D341Med (cell line): Measurements from ENCODE around the gene PNPLA8.
"Not testable (repeated sequence)": the region's sequence is repeated elsewhere in the genome, so short reads cannot be mapped to it uniquely, and the experiment has no call there.

Experiments used
- DNase-seq: peaks from one replicate; pipeline ENCODE4 v3.0.0; 2012; ENCODE audit warnings: low spot score

Gene PNPLA8

DNA sequence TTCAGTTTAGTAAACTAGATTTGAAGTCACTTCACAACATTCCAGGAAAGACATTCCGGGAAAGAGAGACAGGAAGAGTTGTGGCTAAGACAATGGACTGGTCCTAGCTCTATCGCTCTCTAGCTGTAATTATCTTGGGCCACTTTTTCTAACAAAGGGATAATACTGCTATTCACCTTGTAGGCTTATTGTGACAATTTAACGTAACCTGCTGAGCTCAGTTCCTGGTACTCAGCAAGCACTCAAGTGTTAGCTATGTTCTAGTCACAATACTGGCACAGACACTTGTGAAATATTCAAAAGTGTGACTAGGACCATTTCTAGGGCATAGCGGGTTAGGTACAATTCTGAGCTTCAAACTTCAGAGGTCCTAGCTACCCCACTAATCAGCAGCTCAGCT lies 57.7 kb downstream of the PNPLA8 start:
- no peak for DNase-seq

DNA sequence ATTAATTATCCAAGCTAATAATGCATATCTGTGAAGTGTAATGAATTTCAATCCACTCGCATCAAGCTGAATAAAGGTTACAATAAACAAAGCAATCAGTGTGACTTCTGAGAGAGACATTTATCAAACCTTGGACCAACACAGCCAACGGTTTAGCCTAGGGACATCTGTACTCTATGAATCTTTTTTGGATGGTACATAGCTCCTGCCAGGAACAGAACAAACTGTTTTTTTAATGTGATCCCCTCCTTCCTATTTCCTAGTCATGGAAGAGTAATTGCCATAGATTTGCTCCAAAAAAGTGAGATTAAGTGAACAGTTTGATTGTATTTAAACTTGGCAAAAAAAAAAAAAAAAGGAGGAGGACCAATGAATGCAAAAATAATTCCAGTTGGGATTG lies 58.5 kb downstream of the PNPLA8 start:
- DNase-seq = no peak

DNA sequence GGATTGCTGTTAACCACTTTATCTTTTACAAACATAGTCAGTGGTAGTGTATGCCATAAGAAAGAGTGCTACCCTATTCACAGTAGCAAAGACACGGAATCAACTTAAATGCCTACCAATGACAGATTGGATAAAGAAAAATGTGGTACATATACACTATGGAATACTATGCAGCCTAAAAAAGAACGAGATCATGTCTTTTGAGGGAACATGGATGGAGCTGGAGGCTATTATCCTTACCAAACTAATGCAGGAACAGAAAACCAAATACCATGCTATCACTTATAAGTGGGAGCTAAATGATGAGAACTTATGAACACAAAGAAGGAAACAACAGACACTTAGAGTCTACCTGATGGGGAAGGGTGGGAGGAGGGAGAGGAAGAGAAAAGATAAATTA lies 59.6 kb downstream of the PNPLA8 start:
- DNase-seq = not testable (repeated sequence)

DNA sequence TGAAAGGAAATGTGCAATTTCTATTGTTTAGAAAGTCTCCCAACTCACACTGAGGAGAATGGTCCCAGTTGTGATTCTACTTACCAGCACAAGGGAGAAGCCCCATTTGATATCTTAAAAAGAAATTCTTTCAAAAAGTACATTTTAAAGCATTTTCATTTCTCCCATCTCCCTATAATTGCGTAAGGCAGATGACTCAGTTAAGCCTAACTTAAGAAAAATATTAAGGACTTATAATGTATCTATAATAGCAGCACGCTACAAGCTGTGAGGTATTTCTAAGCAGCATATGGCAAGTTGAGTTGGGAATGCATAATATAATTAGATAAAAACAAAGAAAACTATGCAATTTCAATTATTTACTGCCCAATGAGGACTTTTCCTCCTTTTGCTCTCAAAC lies 61.2 kb downstream of the PNPLA8 start:
- no peak for DNase-seq

DNA sequence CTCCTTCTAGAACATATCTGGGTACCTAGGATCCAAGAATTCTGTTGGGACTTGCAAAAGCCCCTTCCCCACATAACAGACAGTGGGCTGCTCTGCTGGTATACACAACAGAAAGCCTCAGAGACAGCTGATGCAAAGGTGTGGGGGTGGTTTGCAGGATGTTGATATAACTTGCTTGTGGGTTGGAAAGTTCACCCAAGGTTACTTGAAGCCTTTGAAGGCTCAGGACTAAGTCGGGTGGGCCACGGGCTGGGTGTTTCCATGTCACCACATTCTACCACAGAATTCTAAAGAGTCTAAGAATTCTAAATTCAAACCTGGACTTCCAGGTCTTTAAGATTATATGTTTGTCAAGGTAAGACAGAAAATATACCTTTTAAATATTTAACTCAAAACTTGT lies 62.3 kb downstream of the PNPLA8 start:
- no peak for DNase-seq

DNA sequence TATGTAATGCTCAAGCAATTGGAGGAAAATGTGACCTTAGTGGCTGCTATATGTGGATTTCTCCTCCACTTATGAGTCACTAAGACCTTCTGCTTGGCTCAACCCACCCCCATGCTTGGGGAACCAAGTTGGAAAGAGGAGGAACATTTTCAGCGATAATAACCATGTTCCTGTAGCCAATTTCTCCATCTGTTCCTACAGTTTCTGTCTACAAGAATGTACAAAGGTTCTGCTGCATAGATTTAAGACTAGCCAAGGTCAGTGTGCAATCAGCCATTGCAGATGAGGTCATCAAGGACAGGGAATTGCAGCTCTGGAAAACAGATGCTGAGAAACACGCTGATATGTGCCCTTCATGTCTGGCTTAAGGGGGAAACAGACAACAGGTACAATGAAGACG lies 64.1 kb downstream of the PNPLA8 start:
- no peak for DNase-seq

DNA sequence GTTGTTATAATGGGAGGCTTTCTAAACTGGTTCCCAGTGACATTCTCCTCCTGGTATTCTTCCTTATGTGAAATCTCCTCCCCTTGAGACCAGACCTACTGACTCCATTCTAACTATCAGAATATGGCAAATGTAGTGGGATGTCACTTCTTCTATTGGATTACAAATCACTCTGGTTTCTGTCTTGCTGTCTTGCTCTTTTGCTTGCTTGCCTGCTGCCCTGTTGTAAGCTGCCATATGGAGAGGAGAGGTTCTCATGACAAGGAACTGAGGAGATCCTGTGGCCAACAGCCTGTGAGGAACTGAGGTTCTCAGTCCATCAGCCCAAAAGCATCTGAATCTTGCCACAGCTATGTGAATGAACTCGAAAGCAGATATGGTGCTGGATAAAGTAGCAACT lies 65.0 kb downstream of the PNPLA8 start:
- no peak for DNase-seq

DNA sequence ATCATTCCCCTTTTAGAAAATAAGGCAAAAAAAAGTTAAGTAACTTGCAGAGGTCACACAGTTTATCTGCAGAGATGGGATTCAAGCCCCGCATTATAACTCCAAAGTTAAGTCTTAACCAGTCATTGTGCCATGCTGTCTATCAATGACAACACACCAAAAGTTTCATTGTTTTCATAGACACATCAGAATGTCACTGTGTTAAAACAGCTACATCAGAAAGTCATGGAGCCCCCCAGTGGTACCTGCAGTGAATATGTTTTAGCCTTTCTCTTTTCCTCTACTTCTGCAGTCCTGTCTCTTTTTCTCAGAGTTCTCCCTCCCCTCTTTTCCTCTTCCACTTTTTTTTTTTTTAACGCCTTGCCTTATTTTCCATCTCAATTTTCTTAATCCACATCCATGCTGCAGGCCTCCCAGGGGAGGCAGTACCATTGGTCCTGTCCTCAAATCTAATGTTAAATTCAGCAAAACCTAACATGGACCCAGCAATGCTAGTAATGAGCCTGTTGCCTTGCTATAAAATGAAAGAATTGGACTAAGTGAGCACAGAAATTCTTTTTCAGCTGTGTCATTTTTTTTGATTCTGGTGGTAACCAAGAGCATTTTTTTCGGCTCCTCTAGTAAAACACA lies 65.9 kb downstream of the PNPLA8 start:
- DNase-seq = peak; percentile 50

DNA sequence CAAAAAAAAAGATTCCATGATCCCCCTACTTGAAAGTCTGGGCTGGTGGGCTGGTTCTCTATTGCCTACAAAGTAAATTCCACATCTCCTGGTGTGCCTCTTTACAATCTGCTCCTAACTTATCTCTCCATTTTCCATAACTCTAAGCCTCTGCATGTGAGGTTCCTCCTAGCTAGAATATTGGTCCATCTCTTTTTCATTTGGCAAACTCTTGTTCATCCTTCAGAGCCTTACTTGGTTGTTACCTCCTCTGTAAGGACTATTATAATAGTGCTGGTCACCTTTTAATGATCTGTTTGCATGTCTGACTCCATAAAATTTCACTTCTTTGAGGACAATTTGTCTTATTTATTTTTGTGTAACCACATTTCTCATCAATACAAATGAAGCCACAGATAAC lies 68.1 kb downstream of the PNPLA8 start:
- no peak for DNase-seq

DNA sequence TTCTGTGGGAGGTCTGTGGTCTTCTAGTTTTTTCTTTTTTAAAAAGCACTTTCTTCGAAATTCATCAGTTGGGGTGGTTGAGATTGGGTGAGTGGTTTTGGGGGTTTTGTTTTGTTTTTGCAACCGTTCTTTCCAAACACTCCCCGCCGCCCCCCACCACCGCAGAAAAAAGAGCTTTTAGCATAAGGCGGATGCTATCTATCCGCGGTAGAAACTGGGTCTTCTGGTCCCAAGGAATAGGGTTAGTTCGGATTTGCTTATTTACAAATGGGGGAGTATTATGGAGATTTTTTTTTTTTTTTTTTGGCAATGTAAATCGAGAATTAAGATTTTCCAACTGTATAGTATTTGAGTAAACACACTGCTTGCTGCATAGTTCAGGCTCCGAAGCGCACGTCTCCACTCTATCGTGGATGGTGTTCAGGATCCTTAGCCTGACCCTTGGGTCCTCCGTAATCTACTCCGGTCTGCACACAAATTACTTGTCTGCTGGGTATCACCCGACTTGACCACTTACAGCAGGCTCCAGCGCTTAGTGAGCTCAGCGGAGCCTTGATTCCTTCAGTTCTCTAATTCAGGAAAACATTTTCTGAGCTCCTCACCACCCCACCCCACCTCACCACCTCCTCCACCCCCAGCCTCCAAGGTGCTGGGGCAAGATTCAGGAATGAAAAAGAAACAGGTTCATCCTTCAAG lies 68.9 kb downstream of the PNPLA8 start:
- DNase-seq = no peak

DNA sequence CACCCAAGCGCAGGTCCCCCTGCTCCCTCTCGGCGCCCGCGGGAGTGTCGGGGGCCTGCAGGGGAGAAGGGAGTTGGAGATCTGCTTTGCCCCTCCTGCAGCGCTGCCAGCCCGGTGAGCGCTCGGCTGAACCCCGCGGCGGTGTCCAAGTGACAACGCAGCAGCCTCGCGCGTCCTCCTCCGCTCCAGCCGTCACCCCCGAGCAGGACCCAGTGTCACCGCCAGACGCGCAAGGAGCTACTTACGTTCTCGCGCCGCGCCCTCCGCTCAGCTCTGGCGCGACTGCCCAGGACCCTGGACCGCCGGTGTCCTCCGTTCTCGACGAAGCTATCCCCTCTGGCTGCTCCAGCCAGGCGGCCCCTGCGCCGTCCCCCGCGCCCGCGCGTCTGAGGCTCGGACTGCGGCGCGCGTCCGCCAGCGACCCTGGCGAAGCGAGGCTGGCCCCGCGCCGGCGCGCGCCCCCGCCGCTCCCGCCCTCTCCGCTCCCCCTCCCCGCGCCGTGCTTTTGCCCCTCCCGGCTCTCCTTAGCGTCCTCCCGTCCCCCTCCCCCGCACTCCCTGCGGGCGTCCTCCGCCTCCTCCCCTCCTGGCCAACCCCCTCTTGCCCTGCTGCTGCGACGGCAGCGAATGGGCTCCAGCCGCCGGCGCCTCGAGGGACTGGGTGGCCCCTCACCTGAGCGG lies 69.8 kb downstream of the PNPLA8 start, which contains the start of gene NRCAM:
TSS of gene NRCAM (minus strand) at position 439 of the 680 bp plus-strand sequence. CDS start 216,372 bp downstream, outside the sequence.
- DNase-seq = peak; percentile 95

DNA sequence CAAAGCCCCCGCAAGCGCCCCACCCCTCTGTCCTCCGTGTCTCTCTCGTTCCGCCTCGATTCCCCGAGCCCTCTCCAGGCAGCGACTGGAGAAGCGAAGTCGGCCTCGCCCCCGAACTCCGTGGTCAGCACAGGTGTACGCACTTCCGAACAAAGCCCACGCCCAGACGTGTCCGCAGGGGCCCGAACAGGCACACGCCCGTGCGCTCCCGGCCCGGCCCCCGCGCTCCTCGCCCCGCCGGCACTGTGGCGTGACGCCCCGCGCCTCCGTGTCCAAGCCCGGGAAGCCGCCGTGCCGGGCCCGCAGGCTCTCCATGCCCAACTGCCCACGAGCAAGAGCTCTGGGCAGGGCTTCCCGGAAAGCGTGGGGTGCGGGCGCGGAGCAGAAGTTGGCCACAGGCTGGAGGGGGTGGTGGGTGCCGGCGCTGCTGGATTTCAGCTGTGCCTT lies 70.4 kb downstream of the PNPLA8 start:
- peak; percentile 64 for DNase-seq

DNA sequence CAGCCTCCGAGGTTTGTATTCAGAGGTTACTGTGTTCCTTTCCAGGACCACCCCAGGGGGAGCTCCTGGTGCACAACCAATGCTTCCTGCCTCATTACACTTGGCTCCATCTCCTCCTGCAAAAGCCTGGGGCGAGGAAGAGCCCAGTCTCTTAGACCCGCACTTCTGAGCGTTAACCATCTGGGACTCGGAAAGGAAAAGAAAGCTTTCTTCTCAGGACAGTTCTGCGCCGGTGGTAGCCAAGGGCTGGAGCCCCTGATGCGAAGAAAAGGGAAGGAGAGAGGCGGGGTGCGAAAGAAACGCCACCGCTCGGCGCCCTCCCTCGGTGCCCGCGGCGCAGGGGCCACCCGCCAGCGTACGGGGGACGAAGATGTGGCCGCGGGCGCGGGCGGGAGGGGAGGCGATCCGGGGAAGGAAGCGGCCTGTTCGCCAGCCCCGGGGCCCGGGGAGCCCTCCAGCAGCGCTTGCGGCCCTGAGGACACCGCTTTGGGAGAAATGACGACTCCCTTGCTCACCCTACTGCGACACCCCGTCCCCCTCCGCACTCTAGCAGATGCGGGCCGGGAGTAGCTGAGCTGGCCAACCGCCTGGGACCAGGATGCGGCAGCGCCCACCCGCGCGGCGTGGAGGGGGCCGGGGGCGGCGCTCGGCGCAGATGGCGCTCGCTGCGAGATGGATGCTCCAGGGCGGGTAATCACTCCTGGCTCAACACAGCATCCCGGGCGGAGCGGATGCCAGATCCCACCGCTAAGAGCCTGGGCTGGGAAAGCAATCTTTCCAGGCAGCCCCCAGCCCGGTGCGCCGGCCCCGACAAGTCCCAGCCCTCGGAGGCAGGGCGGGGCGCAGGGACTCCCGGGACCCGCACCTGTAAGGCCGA lies 71.0 kb downstream of the PNPLA8 start:
- DNase-seq = peak; percentile 83

DNA sequence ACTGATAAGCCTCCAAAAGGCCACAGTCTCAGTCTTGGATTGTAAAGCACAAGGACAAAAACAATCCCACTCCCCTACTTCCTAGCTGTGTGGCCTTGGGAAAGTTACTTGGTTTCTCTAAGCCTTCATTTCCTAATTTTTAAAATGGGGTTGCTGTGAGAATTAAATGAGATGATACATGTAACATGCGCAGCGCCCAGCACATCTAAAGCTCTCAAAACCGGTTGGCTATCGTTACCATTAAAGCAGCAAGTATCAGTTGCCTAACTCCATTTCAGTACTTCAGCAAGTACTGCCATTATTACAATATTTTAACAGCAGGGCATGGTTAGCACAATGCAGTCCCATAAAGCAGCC lies 71.6 kb downstream of the PNPLA8 start:
- no peak for DNase-seq

DNA sequence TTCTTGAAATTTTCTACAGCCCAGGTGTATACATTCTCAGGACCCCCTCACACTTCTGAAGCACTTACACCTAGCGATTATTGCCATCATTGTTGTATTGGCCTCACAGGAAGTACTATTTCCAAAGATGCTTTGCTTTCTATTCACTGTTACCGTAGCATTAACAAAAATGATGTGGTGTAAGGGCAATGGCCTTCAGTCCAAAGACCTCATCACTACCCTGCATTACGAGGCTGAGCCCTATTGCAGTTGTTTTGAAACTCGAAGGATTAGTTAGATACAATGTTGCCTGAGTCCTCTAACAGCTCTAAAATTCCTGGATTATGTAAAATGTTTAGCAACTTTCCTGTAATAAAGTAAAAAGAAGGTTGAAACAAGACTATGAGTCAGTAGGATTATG lies 72.6 kb downstream of the PNPLA8 start:
- DNase-seq = no peak

DNA sequence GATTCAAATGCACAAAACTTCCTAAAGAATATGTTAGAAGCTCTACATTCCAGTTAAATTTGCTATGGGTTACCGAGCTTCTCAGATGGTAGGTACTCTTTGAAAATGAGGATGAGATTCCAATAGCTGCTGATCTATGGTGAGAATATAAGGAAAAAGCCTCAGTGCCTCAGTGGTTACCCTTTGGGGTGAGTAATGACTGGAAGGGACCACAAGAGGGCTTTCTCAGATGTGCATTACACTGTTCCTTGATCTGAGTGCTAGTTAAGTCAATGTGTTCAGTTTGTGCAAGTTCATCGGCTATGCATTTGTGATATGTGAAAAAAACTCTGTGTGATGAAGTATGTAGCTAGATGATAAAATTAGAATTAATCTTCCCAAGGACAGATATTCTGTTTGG lies 73.2 kb downstream of the PNPLA8 start:
- peak; percentile 42 for DNase-seq

DNA sequence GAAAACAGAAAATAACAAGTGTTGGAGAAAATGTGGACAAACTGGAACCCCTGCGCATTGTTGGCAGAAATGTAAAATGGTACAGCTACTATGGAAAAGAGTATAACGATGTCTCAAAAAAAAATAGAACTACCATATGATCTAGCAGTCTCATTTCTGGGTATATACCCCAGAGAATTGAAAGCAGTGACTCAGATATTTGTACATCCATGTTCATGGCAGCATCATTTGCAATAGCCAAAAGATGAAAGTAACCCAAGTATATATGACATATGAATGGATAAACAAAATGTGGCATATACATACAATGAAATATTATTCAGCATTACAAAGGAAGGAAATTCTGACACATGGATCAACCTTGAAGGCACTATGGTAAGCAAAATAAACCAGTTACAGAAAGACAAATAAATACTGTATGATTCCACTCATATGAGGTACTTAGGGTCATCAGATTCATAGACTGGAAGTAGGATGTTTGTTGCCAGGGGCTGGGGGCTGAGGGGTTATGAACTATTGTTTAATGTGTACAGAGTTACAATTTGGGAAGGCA lies 74.6 kb downstream of the PNPLA8 start:
- DNase-seq = no peak

DNA sequence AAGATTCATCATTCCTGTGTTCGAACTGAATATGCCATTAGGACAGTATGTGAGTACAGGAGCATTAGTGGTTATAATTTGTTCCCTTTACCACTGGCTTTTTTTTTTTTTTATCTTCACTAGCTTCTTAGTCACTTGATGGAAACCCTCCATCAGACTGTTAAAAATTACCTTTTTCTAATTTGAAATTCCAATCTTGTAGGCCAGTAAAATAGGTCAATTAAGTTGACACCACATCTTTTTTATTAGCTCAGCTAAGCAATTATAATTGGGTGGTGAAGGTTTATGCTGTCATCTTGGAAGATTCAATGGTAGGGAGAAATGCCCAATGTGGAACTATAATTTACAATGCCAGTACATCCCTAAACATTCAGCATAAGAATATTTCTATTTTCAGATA lies 75.8 kb downstream of the PNPLA8 start:
- DNase-seq = no peak

DNA sequence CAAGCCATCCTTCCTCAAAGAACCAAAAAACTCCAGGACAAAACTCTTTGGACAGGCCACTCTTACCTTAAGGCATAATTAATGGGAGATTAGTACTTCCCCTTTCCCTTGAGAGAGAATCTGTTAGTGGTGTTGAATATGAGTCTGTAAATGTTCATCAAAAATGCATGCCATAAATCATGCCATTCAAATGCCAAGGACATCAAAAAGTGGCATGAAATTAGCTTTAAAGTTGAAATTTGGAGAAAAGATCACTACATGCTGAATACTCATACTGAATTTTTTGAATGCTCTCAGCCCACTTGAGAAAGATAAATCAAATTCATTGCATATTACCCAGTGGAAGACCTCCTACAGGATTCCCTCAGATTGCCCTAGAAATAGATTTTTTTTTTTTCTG lies 76.4 kb downstream of the PNPLA8 start:
- no peak for DNase-seq

DNA sequence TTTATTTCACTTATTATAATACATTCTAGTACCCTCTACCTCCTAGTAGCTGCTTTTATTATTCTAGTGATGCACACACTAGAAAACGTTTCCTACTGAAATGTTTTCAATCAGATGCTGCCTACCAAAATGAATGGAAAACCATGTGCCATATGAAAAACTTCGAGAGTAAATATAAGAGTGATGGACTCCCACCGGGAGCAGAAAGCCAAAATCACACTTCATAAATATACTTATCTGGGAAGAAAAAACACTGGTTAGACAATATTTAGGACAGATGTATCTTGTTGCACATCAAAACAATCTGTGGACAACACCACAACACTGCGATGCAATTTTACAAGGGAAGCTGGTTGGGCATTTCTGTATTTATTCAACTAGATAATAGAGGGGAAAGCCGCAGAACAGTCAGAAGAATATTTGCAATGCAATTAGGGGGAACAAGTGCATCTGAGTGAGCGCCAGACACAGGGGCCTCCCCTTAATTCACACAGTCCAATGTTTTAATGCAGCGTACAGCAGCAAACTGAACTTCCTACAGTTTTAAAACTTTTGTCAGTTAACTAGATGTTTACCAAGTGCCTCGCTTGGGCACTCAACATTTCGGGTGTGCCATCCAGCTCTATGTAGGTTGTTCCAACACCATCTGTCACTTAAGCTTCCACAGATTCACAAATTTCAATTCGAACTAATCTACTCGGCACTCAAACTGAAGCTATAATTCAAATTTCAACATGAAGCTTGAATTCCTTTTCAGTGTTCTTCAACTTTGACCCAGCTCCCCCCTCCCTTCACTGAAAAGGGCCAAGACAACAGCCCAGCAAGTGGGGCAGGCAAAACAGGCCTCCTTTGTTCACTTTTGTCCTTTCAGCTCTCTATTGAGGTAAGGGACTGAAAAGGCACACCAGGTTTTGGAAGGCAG lies 77.1 kb downstream of the PNPLA8 start:
- DNase-seq = peak; percentile 32

DNA sequence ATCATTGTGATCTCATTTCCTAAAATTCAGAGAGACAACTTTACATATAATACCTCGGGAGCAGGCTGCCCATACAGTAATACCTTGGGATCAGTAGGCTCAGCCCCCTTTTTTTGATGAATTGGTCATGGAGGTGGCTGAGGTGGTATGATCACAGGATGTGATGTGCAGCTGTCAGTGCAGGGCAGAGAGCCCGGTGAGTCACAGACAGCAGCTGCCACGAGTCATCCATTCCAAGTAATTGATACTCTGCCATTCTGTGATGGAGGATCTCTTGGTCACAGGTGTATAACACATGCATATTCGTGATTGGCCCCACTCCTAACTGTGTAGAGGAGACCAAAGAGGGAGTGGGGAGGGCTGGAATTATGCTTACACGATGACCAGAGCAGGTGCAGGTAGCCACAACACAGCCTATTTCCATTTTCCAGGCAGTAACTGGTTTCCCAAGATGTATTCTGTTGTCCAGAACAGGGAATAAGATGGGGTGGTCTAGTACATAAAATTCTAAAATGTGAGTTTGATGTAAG lies 83.8 kb downstream of the PNPLA8 start:
- no peak for DNase-seq
